Spleen (tissue), 13 donors: ENCODE data around the gene AXIN1. TPM values are rescaled to one million over a fixed set of nuclear protein-coding genes. Genes with fewer than 3 reads are reported as not detected.
A peak's percentile ranks its signal among the peaks of the same experiment; 100 is the strongest.

Experiments
- DNase-seq: peaks from one replicate; pipeline ENCODE4 v3.0.0-alpha.2; 2020
- H3K27ac ChIP-seq, 8 donors: fragments of 200-600 bp; sonication (generic) in 7 of 8; 1 replicate in 4 of 8; 2 replicates in 4 of 8; pipeline versions ENCODE4 v1.5.0 to v1.8.0; 2016 to 2021; ENCODE audit warnings: inconsistent platforms in 4 of 8, mild to moderate bottlenecking in 4 of 8, moderate library complexity in 1 of 8
- H3K27me3 ChIP-seq, 7 donors: fragments of 200-600 bp; sonication (generic) in 6 of 7; replicated peaks in 1 of 7; 1 replicate in 4 of 7; 2 replicates in 3 of 7; pipeline versions ENCODE4 v1.5.0 to v1.8.0; 2016 to 2021; ENCODE audit warnings: inconsistent platforms in 3 of 7, mild to moderate bottlenecking in 1 of 7
- H3K36me3 ChIP-seq, 6 donors: fragments of 200-600 bp; sonication (generic) in 5 of 6; 1 replicate in 4 of 6; 2 replicates in 2 of 6; pipeline versions ENCODE4 v1.5.0 to v1.8.0; 2016 to 2021; ENCODE audit warnings: inconsistent platforms in 2 of 6
- H3K4me1 ChIP-seq, 6 donors: fragments of 200-600 bp; sonication (generic) in 5 of 6; 1 replicate in 3 of 6; 2 replicates in 3 of 6; pipeline versions ENCODE4 v1.5.0 to v1.8.0; 2016 to 2021; ENCODE audit warnings: inconsistent platforms in 3 of 6
- H3K4me3 ChIP-seq, 8 donors: fragments of 200-600 bp; sonication (generic) in 7 of 8; 1 replicate in 4 of 8; 2 replicates in 4 of 8; pipeline versions ENCODE4 v1.5.0 to v1.8.0; 2016 to 2021; ENCODE audit warnings: inconsistent platforms in 4 of 8, mild to moderate bottlenecking in 4 of 8, moderate library complexity in 2 of 8
- H3K9me3 ChIP-seq, 8 donors: fragments of 200-600 bp; sonication (generic) in 7 of 8; 1 replicate in 4 of 8; 2 replicates in 4 of 8; pipeline versions ENCODE4 v1.5.0 to v1.8.0; 2016 to 2021; ENCODE audit warnings: inconsistent platforms in 4 of 8
- CTCF ChIP-seq, 11 experiments: fragments of 200-600 bp in 7 of 11; fragments of 450-650 bp in 4 of 11; sonication (generic) in 4 of 11; IDR thresholded peaks in 8 of 11; conservative IDR thresholded peaks in 3 of 11; 1 replicate in 7 of 11; 2 replicates in 4 of 11; pipeline versions ENCODE4 v1.4.0 to v1.8.0; 2016 to 2021; ENCODE audit warnings: antibody characterized with exemption in 11 of 11, inconsistent platforms in 4 of 11, mild to moderate bottlenecking in 1 of 11
- POLR2A ChIP-seq, 3 donors: fragments of 450-650 bp; IDR thresholded peaks; one replicate each; pipeline ENCODE4 v1.5.1; 2017; ENCODE audit warnings: antibody characterized with exemption in 3 of 3, mild to moderate bottlenecking in 1 of 3
- POLR2AphosphoS5 ChIP-seq, 3 donors: sonication (generic); formaldehyde crosslinking; IDR thresholded peaks; one replicate each; pipeline ENCODE4 v1.5.1; 2017; ENCODE audit warnings: antibody characterized with exemption in 3 of 3
- WGBS, 5 donors: extraction: QIAGEN DNeasy Blood & Tissue Kit in 3 of 5; methylation state at CpG; one replicate each; pipeline versions ENCODE4 v1.1.5 to v1.1.7; 2013 to 2018; 5-methylcytosine and 5-hydroxymethylcytosine counted together
- intact Hi-C: fragments of 100-400 bp; cut with DNase I; formaldehyde crosslinking; loops from one replicate; pipeline ENCODE4 v1.15.0; 2023; ENCODE audit warnings: low total_unique reads
- long read RNA-seq, 2 donors: transcript quantifications; one replicate each; lab custom pipeline, GENCODE V29; 2026
- polyA plus RNA-seq, 3 donors: library from polyadenylated mRNA; stranded (reverse); fragments of 200-250 nt; gene quantifications; one replicate each; pipeline ENCODE4 v1.2.1, GENCODE V29; 2013
- total RNA-seq, 7 donors: library from RNA; depleted of rRNA in 3 of 7; stranded (reverse); fragments of >200 nt in 3 of 7; fragmentation: NEBNext Ultra II Directional in 4 of 7; extraction: Animal tissue kit (Norgen Biotek cat#: 25700) in 4 of 7; gene quantifications; one replicate each; pipeline versions ENCODE4 v1.1.0 to v1.2.1, GENCODE V29; 2016 to 2021
- donor health status: healthy with polysubstance abuse.
- donor health status: DM: no; HTN: no; CAD: no; lungs with moderate emphysema.
- donor health status: DM: no; HTN: no; CAD: no.
- donor health status: Bipolar disorder and iron deficiency.
- donor health status: healthy.
- donor health status: DM: no; HTN: no; CAD: no.
- donor health status: DM: yes; HTN: yes; CAD: no.

Gene AXIN1
- total RNA-seq (10 to 100 TPM; 22.6 to 27.3 (median 24.8) TPM), polyA plus RNA-seq (10 to 100 TPM; 12.9 to 22.7 (median 13.6) TPM)
- long read RNA-seq, donor 1, partial matches to known transcripts, result 29 of 29 reads
- long read RNA-seq, donor 1, other reads (novel, unspliced or antisense), result 0 of 29 reads
- long read RNA-seq, donor 2, partial matches to known transcripts, result 0 of 2 reads
- long read RNA-seq, donor 2, other reads (novel, unspliced or antisense), result 0 of 2 reads

- TF ChIP-seq POLR2AphosphoS5 (IDR thresholded peaks at IDR 0.05) (peak; percentile 57 to 69 (median 63)), POLR2A (IDR thresholded peaks at IDR 0.05) (no peak), CTCF (IDR thresholded peaks at IDR 0.05 in 8 of 11, conservative IDR thresholded peaks at IDR 0.05 in 3 of 11) (peak in 7 of 11 experiments; percentile 44 to 84 (median 72))
- DNase-seq, result peak; percentile 100
- H3K27ac ChIP-seq, result peak within 1 kb of the TSS; percentile 42 to 88 (median 74)
- 2 to 4% (median 2%) methylated on average over 75 to 113 of the region's 113 CpGs for WGBS, 5 donors
- intact Hi-C loops, result loop anchor here (10.0 kb wide), 1 partner anchor 118 kb away; the partner anchor contains the start of gene FAM234A
- no peaks in the 10 kb centered on the region for H3K9me3 ChIP-seq
- peaks cover 15 to 76% (median 46%) of the 10 kb centered on the region in 6 donors for H3K4me1 ChIP-seq
- peak within 1 kb of the TSS; percentile 37 to 87 (median 66) for H3K4me3 ChIP-seq
- peaks cover 0 to 13% (median 0%) of the 10 kb centered on the region in 6 donors for H3K36me3 ChIP-seq
- no peaks in the 10 kb centered on the region for H3K27me3 ChIP-seq
Measured at GRCh38 chr16:352547-353403, at the start of gene AXIN1. Gene AXIN1, minus strand, starts transcription at chr16:352723. Its CDS starts 5,698 bp downstream, at chr16:347025.

- WGBS, 5 donors, result 0 to 1% (median 0%) methylated on average over 42 to 91 of the region's 91 CpGs
- intact Hi-C loops, result no loop called here
- DNase-seq, result peak; percentile 99
Measured at GRCh38 chr16:401468-402348, 49.2 kb upstream of the AXIN1 start, which contains the start of gene DECR2. Gene DECR2, plus strand, starts transcription at chr16:401885. Its CDS starts 79 bp downstream, at chr16:401964.

GRCh38 chr16:400061-400591, 47.6 kb upstream of the AXIN1 start:
- TF ChIP-seq POLR2AphosphoS5 (IDR thresholded peaks at IDR 0.05) (no peak), CTCF (IDR thresholded peaks at IDR 0.05 in 8 of 11, conservative IDR thresholded peaks at IDR 0.05 in 3 of 11) (no peak), POLR2A (IDR thresholded peaks at IDR 0.05) (no peak)
- WGBS, 5 donors, result 60 to 81% (median 72%) methylated on average over 9 to 10 of the region's 10 CpGs
- H3K27me3 ChIP-seq, result no peaks in the 10 kb centered on the region
- H3K36me3 ChIP-seq, result peaks cover 0 to 8% (median 0%) of the 10 kb centered on the region in 6 donors
- peak overlapping the region; percentile 83 to 98 (median 93) for H3K27ac ChIP-seq
- H3K4me1 ChIP-seq, result peaks cover 6 to 65% (median 41%) of the 10 kb centered on the region in 6 donors
- no peaks in the 10 kb centered on the region for H3K9me3 ChIP-seq
- H3K4me3 ChIP-seq, result peak overlapping the region in 5 of 8 donors; percentile 64 to 94 (median 71)
- intact Hi-C loops, result no loop called here
- peak; percentile 82 for DNase-seq

More at GRCh38 chr16:401468-402348, 49.2 kb upstream of the AXIN1 start, which contains the start of gene DECR2:
- Histone ChIP-seq H3K4me1 (peaks cover 1 to 51% (median 30%) of the 10 kb centered on the region in 6 donors), H3K9me3 (no peaks in the 10 kb centered on the region), H3K4me3 (peak within 1 kb of the TSS; percentile 62 to 94 (median 76)), H3K36me3 (peaks cover 0 to 8% (median 0%) of the 10 kb centered on the region in 6 donors), H3K27me3 (no peaks in the 10 kb centered on the region), H3K27ac (peak within 1 kb of the TSS; percentile 83 to 98 (median 93))
- TF ChIP-seq POLR2AphosphoS5 (IDR thresholded peaks at IDR 0.05), result peak; percentile 95 to 96 (median 96)
- TF ChIP-seq CTCF (IDR thresholded peaks at IDR 0.05 in 8 of 11, conservative IDR thresholded peaks at IDR 0.05 in 3 of 11), result peak in 10 of 11 experiments; percentile 17 to 68 (median 53)
- TF ChIP-seq POLR2A (IDR thresholded peaks at IDR 0.05), result peak in 2 of 3 donors; percentile 53 to 66
